Fibroblast of mammary gland (primary cell): Measurements from ENCODE around the gene CDK4.
"Not testable (repeated sequence)": the region's sequence is repeated elsewhere in the genome, so short reads cannot be mapped to it uniquely, and the experiment has no call there.

ENCODE experiments used
- DNase-seq: peaks from one replicate; pipeline ENCODE4 v3.0.0-alpha.2; 2010; ENCODE audit warnings: low read depth
- H3K4me3 ChIP-seq: 2 replicates; pipeline ENCODE4 v1.5.1; 2011; ENCODE audit warnings: low read depth, mild to moderate bottlenecking, low read length, moderate library complexity; ENCODE audit not compliant: control insufficient read depth
- TF ChIP-seq, protein P1 (sequence below): conservative IDR thresholded peaks from 2 replicates; pipeline ENCODE4 v1.5.1; 2011; ENCODE audit warnings: low read depth, low read length, inconsistent platforms; ENCODE audit not compliant: control insufficient read depth, insufficient read depth

The CDK4 gene

DNA sequence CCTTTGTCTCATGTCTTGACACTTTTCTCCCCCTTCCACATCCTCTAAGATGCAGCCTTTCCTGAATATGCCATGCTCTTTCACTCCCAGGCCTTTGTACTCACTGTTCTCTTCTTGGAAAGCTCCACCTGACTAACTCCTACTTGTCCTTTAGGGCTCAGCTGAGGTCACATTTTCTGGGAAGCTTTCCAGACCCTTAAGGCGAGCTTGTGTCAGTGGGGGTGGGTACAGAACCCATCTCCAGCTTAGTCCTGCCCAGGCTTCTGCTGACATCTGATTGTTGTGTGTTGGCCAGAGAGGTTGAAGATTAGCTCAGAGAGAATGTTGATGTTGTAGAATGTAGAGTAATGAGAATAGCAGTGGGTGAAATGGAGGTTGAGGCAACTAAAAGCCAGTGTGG is 27.6 kb upstream of the CDK4 start:
- TF ChIP-seq, protein P1, sequence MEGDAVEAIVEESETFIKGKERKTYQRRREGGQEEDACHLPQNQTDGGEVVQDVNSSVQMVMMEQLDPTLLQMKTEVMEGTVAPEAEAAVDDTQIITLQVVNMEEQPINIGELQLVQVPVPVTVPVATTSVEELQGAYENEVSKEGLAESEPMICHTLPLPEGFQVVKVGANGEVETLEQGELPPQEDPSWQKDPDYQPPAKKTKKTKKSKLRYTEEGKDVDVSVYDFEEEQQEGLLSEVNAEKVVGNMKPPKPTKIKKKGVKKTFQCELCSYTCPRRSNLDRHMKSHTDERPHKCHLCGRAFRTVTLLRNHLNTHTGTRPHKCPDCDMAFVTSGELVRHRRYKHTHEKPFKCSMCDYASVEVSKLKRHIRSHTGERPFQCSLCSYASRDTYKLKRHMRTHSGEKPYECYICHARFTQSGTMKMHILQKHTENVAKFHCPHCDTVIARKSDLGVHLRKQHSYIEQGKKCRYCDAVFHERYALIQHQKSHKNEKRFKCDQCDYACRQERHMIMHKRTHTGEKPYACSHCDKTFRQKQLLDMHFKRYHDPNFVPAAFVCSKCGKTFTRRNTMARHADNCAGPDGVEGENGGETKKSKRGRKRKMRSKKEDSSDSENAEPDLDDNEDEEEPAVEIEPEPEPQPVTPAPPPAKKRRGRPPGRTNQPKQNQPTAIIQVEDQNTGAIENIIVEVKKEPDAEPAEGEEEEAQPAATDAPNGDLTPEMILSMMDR = no peak
- DNase-seq = peak; percentile 47
- H3K4me3 ChIP-seq = no peak overlapping the region

DNA sequence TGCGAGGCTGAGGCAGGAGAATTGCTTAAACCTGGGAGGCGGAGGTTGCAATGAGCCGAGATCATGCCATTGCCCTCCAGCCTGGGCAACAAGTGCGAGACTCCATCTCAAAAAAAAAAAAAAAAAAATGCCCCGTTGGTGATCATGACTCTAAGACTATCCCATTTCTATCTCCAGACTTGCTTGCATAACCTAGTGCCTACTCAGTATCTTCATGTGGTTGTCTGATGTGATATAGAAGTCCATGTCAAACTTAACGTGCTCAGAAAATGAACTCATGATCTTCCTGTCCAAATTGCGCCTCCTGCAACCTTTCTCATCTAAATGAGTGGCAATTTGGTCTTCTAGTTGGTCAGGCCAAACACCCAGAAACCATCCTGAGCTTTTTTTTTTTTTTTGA is 25.8 kb upstream of the CDK4 start:
- DNase-seq = no peak
- TF ChIP-seq, protein P1 = no peak
- no peak overlapping the region for H3K4me3 ChIP-seq

DNA sequence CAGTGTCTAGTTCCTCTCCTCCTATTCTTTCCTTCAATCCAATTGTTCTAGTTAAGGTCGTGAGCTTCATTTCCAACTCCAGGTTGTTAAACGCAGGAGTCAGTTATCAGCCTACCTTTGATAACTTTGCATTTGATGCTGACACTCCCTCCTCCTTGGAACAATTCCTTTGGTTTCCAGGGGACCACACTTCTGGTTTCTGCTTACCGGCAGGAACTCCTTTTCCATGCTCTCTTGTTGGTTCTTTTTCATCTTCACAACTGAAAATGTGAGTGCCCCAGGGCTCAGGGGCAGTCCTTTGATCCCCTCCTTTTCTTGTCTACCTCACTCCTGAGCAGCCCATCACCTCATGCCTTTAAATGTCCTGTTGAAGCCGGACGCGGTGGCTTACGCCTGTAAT is 25.3 kb upstream of the CDK4 start:
- no peak overlapping the region for H3K4me3 ChIP-seq
- TF ChIP-seq, protein P1 = no peak
- no peak for DNase-seq

DNA sequence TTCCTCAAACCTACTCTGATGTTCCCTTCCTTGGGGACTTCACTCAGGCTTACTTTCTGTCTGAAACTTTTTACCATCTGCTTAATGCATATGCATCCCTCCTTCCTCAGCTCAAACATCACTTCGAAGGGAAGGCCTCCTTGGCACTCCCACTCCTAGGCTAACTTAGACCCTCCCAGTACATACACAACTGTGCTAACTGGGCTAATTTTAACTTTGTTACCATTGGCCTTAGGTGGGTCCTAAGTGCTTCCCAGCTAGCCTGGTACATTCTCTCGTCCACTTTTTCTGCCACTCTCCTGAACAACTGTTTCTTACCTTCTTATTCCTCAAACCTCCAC is 24.1 kb upstream of the CDK4 start:
- DNase-seq = no peak
- TF ChIP-seq, protein P1 = no peak
- no peak overlapping the region for H3K4me3 ChIP-seq

DNA sequence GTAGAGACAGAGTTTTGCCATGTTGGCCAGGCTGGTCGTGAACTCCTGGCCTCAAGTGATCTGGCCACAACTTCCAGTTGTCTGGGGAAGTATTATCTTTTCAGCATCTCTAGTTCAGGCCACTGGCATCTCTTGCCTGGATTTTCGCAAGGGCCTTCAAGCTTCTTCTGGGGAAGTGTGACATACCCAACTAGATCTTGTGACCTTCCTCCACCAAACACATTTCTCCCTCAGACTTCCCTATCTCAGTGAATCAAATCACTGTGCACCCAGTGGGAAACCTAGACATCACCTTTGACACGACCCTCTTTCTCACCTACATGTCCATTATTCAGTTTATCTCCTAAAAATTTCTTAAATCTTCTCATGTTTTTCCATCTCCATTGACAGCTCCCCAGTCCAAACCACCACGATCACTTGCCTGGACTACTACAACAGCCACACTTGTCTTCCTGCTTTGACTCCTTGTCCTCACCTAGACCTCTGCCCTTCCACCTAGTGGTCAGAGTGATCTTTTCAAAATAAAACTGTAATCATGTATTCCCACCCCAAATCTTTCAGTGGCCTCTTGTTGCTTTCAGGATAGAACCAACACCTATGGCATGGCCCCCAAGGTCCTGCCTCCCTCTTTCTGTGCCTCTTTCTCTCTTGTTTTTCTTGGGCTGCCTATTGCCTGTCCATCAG is 23.6 kb upstream of the CDK4 start:
- TF ChIP-seq, protein P1 = no peak
- DNase-seq = no peak

DNA sequence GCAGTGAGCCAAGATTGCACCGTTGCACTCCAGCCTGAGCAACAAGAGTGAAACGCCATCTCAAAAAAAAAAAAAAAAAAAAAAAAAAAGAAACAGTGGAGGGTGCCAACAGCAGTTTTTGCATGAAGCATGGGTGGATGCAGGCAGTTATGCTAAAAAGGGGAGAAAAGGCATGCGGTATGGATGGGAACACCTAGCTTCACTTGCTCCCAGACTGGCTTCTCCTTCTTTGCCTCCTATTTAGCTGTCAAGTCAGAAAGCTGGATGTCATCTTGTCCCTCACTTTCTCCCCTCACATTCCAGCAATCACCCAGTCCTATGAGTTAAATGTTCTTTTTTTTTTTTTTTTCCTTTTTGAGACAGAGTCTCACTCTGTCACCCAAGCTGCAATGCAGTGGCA is 22.9 kb upstream of the CDK4 start:
- TF ChIP-seq, protein P1 = no peak
- no peak for DNase-seq
- no peak overlapping the region for H3K4me3 ChIP-seq

More for the DNA sequence above, 23.6 kb upstream of the CDK4 start:
- no peak overlapping the region for H3K4me3 ChIP-seq

DNA sequence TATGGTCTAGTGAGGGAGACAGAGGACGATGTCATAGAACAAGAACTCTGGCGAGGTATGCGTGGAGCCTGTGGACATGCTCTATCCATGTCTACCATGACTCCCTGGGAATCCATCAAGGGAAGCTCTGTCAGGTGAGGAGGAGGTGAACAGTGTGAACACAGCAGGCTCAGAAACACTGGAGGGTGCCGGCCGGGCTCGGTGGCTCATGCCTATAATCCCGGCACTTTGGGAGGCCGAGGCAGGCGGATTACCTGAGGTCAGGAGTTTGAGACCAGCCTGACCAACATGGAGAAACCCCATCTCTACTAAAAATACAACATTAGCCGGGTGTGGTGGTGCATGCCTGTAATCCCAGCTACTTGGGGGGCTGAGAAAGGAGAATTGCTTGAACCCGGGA is 22.5 kb upstream of the CDK4 start:
- H3K4me3 ChIP-seq, DNase-seq: not testable (repeated sequence)
